HG03432 (cell line): ENCODE results near the gene MLIP.
"Not testable (repeated sequence)": the region's sequence is repeated elsewhere in the genome, so short reads cannot be mapped to it uniquely, and the experiment has no call there.

Experiments used
- ATAC-seq: cut with Tn5 transposase; IDR thresholded peaks from one replicate; pipeline ENCODE4 v1.9.1; 2021; ENCODE audit warnings: mild to moderate bottlenecking, moderate library complexity; ENCODE audit not compliant: unreplicated experiment

The MLIP gene, protein sequence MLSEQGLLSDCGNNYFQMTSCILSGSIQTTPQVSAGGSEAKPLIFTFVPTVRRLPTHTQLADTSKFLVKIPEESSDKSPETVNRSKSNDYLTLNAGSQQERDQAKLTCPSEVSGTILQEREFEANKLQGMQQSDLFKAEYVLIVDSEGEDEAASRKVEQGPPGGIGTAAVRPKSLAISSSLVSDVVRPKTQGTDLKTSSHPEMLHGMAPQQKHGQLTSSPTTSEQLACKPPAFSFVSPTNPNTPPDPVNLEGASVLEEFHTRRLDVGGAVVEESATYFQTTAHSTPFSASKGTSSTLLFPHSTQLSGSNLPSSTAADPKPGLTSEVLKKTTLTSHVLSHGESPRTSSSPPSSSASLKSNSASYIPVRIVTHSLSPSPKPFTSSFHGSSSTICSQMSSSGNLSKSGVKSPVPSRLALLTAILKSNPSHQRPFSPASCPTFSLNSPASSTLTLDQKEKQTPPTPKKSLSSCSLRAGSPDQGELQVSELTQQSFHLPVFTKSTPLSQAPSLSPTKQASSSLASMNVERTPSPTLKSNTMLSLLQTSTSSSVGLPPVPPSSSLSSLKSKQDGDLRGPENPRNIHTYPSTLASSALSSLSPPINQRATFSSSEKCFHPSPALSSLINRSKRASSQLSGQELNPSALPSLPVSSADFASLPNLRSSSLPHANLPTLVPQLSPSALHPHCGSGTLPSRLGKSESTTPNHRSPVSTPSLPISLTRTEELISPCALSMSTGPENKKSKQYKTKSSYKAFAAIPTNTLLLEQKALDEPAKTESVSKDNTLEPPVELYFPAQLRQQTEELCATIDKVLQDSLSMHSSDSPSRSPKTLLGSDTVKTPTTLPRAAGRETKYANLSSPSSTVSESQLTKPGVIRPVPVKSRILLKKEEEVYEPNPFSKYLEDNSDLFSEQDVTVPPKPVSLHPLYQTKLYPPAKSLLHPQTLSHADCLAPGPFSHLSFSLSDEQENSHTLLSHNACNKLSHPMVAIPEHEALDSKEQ

GRCh38 chr6:54111341-54112045 lies at the start of gene MLIP:
Gene MLIP (plus strand): TSS chr6:54111443. CDS start chr6:54111480, 37 bp downstream.
- no peak for ATAC-seq

GRCh38 chr6:54063228-54063539 lies 48.1 kb upstream of the MLIP start:
- ATAC-seq: no peak

- no peak for ATAC-seq
These were observed 42.5 kb upstream of the MLIP start for GRCh38 chr6:54068694-54069093.

DNA sequence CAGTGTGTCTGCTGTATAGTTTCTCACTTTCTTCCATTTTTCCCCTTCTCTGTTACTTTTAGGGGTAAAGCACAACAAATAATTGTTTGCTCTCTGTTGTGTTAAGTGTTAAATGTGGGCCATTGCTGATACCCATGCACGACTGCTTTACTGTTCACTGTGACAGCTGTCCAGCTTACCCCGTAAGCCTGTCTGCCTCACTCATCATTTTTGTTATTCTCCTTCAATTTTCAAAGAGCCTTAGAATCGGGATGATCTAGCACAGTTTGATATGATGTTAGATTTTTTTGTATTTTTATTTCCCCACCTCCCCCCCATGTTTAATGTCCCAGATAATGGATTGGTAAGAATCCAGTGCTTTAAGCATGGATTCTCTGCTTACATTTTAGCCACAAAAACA lies 41.2 kb upstream of the MLIP start:
- ATAC-seq: no peak

DNA sequence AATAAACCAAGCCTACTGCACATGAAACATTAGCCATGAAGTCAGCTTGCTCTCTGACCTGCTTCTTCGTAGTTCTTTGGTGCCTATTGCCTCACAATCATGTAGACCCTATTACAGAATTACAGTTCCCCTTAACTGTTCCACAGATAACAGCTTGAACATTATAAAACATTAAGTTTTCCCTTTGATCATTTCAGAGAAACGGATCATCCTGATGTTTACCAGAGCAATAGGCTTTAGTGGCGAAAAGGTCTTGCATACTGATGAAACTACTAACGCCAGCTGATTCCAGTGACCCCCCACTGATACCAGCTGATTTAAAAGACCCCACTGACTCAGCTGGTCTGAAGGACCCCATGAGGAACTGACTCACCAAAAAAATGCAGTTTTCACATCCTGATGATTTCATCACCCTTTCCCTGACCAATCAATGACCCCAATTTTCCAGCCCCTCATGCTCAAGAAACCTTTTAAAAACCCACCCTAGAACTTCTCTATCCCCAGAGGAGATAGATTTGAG lies 39.4 kb upstream of the MLIP start:
- ATAC-seq: no peak

DNA sequence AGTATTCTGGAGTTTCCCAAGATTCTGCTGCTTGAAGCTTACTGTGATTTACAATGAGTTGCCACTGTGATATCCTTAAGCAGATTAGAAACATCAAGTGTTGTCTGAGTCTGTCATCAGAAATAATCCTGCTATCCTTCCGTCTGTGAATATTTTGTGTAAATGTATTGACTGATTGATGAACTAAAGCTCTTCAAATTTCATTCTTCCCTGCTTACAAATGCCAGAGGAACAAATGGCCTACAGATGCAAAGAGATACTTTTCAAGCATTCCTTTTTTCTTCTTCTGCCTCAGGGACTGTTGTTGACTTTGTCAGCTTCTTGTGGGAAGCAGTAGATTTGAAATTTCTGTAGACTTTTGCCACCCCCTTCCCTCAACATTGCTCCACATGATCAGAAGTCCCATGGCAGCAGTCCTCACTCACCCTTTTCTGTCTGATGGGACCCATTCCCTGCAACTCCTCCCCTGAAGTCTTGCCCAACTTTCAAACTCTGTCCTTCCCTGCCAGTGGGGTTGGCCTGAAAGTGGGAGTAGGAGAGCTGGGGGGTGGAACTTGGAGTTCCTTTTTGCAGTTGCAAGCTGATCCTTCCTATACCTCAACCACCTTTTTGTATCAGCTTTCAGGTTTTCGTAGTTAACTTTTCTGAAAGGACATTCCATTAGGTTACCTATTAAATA lies 38.5 kb upstream of the MLIP start:
- no peak for ATAC-seq

GRCh38 chr6:54073487-54073886 lies 37.8 kb upstream of the MLIP start:
- no peak for ATAC-seq

- no peak for ATAC-seq
These were observed 37.1 kb upstream of the MLIP start for GRCh38 chr6:54074109-54074508.

DNA sequence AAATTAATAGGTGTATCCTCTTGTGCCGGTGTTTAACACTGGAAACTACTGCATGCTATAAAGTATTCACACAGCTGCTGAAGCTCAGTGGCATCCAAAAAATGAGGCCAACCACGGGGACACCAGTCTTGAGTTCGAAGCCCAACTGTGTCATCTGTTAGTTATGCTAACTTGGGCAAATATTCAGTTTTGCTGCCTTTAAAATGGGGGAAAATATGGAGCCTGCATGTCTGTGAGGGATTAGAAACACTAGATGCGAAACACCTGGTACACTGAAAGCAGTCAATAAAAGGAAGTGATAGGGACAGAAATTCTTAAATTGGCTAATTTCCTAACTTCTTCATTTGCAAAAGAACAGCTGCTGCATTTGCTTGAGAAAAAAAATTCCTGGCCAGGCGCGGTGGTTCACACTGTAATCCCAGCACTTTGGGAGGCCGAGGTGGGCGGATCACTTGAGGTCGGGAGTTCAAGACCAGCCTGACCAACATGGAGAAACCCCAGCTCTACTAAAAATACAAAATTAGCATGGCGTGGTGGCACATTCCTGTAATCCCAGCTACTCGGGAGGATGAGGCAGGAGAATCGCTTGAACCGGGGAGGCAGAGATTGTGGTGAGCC lies 36.6 kb upstream of the MLIP start:
- no peak for ATAC-seq

DNA sequence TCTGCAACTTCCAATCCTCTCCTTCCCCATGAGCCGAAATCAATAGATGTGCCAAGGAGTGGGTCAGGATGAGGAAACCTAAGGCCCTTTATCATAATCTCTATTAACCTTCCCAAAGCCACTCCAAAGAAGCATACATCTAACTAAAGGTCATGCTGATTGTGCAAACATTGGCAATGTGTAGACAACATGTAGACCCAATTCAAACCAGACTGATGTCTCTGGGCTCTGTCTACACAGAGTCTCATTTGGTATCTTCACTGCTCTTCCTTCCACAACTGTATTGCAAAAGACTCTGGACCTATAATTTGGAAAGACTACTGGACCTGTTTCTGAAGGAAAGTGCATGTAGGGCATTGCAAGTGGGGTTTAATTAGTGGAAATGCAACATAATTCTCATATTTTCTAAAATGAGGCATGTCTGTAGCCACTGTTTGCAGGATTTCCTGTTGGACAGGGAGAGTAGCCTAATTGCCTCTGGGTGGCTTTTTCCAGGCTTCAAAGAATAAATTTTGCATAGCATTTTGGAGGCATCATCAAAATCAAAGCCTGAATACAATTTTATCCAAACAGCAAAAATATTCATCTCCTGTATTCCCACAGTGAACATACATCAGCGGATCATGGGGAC lies 35.0 kb upstream of the MLIP start:
- no peak for ATAC-seq

GRCh38 chr6:54081499-54081898 lies 29.7 kb upstream of the MLIP start:
- not testable (repeated sequence) for ATAC-seq

DNA sequence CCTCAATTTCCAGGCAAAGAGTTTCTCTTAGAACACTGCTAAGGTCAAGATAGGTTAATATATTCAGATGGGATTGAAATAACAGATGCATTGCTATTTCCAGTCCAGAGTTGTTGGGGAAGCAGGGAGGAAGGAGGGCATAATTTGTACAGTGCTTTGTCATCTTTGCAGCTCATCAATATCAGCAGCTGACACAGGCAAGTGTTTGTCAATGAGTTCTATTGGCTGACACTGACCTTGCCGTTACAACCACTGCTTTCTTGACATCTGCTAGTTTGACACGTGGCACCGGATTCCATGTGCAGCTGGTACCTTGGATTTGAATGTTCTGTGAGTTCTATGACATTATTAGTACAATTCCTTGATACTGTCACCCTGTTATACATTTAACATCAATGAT lies 28.0 kb upstream of the MLIP start:
- ATAC-seq: no peak

DNA sequence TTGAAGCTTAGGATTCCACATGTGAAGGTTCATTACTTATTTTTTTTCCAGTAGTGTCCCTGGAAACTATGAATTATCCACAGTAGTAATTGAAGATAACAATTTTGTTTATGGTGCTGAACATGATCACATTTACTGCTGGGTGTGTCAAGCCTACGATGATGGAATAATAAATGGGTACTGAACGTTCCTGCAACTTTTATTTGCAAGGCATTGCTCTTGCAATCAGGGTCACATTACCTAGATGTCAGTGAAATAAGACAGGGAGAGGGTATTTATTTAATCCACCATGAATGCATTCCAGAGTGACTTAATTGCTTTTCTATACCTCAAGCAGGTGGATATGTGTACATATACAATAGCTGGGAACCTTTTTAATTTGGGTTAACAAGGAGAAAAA lies 27.0 kb upstream of the MLIP start:
- ATAC-seq: no peak

DNA sequence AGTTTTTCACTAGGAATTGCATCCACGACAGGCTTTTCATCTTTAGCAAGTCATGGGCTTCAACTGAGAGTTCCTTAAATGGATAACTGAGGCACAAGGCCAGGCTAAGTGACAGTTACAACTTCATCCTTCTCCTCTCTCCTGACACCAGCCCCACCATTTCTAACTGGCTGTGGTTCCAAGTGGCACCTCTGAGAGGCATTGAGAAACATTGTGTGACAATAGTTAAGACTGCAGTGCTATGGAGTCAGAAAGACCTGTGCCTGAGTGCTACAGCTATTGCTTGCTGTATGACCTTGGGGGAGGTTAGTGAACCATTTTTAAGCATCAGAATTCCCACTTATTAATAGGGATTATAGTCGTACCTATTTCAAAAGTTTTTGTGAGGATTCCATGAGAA lies 26.2 kb upstream of the MLIP start:
- ATAC-seq: no peak

- ATAC-seq: no peak
These were observed 25.7 kb upstream of the MLIP start for GRCh38 chr6:54085541-54085940.

GRCh38 chr6:54086439-54086838 lies 24.8 kb upstream of the MLIP start:
- no peak for ATAC-seq

DNA sequence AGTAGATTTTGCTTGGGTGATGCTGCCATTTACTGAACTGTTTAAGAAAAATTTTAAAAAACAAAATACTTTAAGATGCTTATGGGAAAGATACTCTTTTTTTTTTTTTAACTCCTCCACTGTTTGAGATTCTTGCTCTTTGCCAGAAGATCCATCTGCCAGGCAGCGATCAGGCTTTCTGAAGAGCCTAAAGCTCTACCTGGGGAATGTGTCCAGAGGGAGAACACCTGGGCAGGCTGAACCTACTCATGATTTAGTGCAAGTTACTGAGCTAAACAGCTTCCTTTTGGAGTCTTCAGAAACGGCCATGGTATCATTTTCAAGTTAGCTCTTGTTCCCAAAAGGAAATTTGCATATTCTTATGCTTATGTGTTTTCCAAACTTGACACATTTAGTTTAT lies 23.5 kb upstream of the MLIP start:
- no peak for ATAC-seq

DNA sequence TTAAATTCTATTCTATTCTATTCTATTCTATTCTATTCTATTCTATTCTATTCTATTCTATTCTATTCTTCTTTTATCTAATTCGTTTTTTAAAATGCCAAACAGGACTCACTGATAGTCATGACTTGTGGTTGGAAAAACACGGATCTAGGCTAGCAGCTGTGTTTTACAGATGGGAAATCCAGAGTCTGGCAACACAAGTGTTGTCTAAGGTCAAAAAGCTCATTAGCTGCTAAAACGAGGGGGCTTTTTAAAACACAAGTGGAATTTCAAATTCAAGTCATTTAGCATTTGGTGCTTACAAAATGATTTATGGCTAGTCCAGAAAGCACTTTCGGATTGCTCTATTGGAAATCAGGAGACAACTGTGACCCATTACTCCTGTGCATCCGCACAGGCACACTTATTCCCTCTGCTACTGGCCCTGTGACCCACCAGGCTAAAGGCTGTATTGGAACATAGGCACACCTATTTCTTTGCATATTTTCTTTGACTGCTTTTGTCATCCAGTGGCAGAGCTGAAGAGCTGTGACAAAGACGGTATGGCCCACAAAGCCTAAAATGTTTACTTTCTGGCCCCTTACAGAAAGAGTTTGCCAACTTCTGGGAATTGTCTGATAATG lies 17.8 kb upstream of the MLIP start:
- no peak for ATAC-seq

DNA sequence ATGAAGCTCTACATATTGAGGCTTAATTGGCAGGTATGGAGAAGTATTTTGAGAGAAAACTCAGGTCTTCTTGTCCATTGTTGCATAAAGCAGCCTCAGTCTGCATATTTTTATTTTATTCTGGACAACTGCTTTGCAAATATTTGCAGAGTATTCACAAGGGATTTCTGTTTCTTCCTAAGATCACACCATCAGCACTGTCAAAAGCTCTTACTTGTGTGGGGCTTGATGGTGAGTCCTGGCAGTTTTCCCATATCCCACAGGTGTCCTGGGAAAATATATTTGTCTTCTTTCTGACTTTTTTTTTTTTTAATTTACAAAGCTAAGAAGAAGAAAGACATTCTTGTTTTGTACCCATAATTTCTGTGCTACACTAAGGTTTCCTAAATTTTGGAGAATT lies 16.9 kb upstream of the MLIP start:
- ATAC-seq: no peak
